GM21723 (cell line): ENCODE data around the gene COG1.
A peak's percentile ranks its signal among the peaks of the same experiment; 100 is the strongest.
"Not testable (repeated sequence)": the region's sequence is repeated elsewhere in the genome, so short reads cannot be mapped to it uniquely, and the experiment has no call there.

Experiments
- ATAC-seq: cut with Tn5 transposase; IDR thresholded peaks from one replicate; pipeline ENCODE4 v1.9.1; 2021; ENCODE audit warnings: mild to moderate bottlenecking, moderate library complexity; ENCODE audit not compliant: unreplicated experiment

The COG1 gene, protein sequence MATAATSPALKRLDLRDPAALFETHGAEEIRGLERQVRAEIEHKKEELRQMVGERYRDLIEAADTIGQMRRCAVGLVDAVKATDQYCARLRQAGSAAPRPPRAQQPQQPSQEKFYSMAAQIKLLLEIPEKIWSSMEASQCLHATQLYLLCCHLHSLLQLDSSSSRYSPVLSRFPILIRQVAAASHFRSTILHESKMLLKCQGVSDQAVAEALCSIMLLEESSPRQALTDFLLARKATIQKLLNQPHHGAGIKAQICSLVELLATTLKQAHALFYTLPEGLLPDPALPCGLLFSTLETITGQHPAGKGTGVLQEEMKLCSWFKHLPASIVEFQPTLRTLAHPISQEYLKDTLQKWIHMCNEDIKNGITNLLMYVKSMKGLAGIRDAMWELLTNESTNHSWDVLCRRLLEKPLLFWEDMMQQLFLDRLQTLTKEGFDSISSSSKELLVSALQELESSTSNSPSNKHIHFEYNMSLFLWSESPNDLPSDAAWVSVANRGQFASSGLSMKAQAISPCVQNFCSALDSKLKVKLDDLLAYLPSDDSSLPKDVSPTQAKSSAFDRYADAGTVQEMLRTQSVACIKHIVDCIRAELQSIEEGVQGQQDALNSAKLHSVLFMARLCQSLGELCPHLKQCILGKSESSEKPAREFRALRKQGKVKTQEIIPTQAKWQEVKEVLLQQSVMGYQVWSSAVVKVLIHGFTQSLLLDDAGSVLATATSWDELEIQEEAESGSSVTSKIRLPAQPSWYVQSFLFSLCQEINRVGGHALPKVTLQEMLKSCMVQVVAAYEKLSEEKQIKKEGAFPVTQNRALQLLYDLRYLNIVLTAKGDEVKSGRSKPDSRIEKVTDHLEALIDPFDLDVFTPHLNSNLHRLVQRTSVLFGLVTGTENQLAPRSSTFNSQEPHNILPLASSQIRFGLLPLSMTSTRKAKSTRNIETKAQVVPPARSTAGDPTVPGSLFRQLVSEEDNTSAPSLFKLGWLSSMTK

DNA sequence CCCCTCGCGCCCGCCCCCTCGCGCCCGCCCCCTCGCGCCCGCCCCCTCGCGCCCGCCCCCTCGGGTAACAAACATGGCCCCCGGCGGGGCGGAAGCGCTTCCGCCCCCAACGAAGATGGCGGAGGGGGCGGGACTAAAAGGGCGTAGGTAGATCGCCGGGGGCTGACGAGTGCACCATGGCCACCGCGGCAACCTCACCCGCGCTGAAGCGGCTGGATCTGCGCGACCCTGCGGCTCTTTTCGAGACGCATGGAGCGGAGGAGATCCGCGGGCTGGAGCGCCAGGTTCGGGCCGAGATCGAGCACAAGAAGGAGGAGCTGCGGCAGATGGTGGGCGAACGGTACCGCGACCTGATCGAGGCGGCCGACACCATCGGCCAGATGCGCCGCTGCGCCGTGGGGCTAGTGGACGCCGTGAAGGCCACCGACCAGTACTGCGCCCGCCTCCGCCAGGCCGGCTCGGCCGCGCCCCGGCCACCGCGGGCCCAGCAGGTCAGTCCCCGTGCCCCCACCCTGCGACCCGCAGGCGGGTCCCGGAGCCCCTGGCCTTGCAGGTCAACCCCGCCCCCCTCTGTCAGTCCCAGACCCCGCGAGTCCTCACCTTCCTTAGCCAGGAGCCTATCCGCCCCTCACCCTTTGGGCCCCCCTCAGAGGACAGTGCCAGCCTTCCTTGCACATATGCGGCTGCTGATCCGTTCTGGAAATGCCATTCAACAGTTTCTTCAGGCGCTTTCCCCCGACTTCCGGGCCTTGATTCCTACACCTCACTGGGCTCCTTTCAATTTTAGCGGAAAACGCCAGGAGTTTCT is at the start of gene COG1:
TSS of gene COG1 (plus strand) at position 162 of the 808 bp plus-strand sequence. CDS start at position 177, 15 bp downstream.
- peak; percentile 68 for ATAC-seq

DNA sequence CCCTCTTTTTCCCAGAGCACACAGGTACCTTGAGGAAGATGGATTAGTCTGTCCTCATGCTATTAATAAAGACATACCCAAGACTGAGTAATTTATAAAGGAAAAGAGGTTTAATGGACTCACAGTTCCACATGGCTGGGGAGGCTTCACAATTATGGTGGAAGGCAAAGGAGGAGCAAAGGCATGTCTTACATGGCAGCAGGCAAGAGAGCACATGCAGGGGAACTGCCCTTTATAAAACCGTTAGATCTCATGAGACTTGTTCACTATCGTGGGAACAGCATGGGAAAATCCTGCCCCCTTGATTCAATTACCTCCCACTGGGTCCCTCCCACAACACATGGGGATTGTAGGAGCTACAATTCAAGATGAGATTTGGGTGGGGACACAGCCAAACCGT is 48.6 kb upstream of the COG1 start:
- ATAC-seq, result not testable (repeated sequence)

DNA sequence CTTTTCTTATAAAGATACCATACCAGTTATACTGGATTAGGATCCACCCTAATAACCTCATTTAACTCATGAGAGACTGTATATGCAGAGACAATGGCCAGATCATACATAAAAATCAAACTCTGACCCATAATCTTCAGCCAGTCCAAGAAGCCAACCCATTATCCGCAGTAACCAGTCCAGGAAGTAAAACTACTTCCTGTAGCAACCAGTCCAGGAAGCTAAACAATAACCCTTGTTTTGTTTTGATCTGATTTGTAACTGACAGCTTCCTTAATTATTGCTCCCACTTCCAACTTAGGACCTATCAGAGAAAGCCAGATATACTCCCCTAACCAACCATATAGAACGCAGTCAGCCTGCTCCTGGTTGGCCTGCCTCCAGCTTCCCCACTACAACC is 47.2 kb upstream of the COG1 start:
- no peak for ATAC-seq

DNA sequence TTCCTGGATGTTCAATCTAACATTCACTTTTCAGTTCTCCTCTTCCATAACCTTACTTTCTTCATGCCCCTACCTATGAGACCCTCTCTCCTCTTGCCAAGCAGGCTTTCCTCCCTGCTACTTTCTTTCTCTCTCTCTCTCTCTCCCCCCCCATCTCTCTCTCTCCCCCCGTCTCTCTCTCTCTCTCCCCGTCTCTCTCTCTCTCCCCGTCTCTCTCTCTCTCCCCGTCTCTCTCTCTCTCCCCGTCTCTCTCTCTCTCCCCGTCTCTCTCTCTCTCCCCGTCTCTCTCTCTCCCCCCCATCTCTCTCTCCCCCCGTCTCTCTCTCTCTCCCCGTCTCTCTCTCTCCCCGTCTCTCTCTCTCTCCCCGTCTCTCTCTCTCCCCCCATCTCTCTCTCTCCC is 45.1 kb upstream of the COG1 start:
- ATAC-seq, result not testable (repeated sequence)

DNA sequence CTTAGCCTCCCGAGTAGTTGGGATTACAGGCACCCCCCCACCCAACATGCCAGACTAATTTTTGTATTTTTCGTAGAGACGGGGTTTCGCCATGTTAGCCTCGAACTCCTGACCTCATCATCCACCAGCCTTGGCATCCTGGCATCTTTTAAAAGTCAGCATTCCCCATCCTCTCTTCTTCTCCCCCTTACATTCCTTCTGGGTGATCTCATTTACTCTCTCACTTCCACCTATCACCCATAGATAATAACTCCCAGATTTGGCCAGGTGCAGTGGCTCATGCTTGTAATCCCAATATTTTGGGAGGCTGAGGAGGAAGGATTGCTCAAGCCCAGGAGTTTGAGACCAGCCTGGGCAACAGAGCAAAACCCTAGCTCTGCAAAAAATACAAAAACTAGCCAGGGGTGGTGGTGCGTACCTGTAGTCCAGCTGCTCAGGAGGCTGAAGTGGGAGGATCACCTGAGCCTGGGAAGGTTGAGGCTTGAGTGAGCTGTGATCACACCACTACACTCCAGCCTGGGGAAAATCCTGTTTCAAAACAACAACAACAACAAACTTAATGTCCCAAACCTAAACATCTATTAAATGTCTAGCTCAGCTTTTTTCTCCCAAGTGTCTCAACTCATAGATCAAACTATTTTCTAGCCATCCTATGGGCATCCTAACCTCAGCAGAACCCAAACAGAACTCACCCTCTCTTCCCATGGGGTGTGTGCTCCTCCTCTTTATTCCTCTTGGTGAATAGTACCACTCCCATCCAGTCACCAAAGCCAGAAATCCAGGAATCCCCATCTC is 44.1 kb upstream of the COG1 start:
- no peak for ATAC-seq

DNA sequence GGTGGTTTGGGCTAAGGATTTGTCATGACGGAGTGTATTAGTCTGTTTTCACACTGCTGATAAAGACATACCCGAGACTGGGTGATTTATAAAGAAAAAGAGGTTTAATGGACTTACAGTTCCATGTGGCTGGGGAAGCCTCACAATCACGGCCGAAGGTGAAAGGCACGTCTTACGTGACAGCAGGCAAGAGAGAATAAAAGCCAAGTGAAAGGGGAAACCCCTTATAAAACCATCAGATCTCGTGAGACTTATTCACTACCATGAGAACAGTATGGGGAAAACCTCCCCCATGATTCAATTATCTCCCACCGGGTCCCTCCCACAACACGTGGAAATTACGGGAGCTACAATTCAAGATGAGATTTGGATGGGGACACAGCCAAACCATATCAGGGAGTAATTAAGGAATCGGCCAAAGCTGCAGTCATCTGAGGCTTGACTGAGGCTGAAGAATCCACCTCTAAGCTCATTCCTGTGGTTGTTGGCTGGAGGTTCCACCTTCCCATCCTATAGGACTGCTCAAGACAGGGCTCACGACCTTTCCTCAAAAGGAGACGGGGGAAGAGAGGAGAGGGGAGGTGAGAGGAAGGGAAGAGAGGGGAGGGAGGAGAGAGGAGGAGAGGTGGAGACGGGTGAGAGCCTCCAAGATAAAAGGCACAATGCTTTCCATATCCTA is 42.1 kb upstream of the COG1 start:
- not testable (repeated sequence) for ATAC-seq

DNA sequence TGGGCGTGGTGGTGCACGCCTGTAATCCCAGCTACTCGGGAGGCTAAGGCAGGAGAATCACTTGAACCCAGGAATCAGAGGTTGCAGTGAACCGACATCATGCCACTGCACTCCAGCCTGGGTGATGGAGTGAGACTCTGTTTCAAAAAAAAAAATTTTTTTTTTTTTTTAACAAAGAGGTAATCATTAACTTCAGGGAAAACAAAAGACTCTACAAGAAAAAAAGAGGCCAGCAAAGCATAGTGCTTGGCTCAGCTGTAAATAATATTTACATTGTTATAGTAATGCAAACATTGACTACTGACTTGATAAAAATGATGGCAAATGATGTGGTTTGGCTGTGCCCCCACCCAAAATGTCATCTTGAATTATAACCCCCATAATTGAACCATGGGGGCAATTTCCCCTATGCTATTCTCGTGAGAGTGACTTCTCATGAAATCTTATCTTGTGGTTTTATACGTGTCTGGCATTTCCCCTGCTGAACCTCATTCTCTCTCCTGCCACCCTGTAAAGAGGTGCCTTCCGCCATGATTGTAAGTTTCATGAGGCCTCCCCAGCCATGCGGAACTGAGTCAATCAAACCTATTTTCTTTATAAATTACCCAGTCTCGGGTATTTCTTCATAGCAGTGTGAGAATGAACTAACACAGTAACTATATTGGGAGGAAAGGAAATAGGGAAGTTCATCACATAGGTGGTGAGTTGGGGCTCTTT is 40.8 kb upstream of the COG1 start:
- ATAC-seq, result no peak

DNA sequence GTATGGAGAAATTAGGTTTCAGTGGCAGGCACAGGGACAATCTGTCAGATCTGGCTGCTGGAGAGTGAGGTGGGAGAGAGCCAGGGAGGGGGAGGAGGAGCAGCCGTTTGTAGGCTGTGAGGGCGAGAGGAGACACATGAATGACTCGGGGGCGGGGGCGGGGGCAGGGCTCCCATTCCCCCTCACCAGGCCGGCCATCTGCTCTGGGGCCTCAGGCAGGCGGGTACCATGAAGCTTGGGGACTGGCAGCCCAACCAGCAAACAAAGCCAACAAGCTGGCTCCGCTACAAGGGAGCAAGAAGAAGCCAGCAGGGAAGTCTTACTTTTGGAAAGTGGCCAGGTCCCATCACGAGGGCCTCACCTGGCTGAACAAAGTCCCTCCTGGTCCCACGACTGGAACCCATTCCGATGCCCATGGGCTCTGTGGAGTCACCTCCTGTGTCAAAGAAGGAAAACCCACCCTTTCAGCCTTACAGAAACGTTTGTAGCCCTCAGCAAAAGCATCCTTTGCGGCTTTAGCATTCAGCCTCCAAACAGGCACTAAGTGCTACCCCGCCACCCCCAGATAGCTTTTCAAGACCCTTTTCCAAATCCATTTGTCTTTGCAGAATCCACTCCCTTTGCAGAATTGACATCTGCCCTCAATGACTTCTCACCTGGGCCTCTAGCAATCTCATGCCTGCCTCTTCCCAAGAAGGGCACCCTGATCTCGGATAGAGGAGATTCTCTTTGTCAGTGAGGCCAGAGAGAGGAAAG is 37.3 kb upstream of the COG1 start:
- ATAC-seq, result no peak

DNA sequence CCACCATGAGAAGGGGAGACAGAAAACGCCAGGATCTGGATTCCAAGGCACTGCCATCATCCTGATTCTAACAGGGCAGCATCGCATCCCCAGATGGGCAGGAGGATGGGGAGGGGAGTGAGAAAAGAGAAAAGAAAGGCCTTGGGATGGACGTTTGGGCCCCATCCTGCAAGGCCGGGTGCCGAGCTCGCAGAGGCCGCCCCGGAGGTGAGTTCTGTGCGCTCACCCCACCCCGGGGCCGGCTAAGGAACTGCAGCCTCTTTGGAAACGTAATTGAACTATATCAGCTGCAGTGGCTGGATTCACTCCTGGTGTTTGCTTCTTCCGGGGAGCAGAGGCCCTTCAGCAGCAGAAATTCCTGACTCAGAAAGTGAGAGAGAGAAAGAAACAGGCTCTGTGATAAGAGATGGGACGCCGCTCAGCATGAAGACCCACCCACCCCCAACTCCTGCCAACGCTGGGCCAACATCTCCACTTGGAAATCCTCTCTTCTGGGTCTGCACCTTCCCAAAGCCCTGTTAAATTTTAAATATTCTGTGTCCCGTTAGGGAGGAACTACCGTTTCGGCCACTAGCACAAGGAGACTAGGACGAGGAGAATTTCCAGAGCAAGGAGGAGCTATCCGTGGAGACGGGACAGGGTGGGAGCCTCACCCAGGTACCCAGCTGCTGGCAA is 36.6 kb upstream of the COG1 start:
- peak; percentile 79 for ATAC-seq

DNA sequence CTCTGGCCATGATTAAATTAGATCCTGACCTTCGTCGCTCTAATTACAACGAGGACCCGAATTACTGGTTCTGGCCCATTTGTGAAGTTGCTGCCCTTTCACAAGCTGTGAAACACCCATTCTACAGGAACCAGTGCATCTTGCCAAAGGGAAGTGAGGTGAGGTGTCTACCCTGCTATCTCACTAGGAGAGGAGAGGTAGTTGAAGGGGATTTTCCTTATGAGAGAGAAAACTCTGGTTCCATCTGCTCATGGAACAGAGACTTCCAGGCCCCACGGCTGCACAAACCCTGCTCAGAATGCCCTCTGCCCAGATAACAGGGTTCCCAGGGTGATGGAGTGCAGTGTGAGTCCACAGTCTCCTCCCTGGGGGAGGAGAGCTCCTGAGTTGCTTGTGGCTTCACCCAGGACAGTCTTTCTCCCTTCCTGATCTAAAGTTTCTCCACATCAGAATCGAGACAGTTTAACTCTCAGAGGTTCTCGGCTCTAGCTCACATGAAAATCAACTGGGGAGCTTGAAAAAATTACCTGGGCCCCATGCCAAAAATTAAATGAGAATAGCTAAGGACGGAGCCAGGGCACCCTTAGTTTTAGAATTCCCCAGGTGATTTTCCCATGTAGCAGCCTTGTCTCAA is 35.9 kb upstream of the COG1 start:
- no peak for ATAC-seq

DNA sequence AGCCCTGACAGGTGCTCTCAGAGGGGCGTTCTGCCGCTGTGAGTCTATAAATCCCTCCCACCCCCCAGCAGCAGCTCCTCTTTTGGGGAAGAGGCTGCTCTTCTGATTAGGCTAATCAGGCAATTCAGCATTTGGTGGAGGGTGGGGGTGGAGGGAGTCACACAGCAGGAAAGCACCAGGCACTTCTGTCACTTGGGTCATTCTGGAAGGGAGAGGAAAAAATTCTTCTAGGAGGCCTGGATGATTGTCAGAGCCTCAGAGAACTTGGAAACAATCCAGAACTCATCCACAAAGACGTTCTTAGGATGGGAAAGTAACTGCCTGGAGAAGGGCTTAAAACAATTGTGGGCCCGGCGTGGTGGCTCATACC is 35.3 kb upstream of the COG1 start:
- no peak for ATAC-seq

DNA sequence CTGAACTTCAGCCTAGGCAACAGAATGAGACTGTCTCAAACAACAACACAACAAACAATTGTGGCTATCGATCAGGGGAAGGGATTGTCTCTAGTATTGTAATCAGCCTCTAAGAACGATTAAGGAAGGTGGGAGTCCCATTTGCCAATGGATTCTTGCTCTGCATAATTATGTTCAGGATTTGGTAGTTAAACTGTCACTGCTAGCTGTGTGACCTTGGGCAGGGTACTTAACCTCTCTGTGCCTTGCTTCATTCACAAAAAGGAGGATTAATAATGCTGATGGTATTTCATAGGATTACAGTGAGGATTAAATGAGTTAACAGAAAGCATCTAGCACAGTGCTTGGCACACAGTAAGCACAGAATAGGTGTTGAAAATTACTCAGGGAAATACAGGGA is 34.7 kb upstream of the COG1 start:
- ATAC-seq, result no peak

DNA sequence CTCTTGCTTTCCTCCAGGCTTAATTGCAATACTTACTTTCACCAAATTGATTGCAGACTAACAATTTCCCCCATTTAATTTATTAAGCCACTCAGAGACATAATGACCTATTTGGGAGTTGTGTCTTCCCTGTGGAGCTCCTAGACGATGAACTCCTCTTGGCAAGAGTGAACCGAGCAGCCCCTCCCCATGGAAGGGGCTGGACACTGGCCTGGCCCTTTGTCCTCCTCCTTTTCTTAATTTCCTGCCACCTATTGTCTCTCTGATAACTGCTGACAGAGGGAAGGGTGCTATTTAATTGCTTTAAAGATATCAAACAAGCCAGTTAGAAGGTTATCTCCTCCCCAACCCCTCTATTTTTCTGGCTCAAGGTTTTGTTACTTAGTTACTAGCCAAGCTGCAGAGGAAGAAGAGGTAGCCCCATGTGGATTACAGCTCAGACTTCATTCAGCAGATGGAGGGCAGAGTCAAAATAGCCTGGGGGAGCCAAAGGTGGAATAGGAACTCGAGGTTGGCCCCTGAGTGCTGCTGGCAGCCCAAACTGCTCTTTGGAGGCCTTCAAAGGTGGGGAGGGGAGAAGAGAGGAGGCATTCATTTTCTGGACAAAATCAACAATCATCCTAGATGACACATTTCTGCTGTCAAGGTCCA is 31.8 kb upstream of the COG1 start:
- no peak for ATAC-seq

DNA sequence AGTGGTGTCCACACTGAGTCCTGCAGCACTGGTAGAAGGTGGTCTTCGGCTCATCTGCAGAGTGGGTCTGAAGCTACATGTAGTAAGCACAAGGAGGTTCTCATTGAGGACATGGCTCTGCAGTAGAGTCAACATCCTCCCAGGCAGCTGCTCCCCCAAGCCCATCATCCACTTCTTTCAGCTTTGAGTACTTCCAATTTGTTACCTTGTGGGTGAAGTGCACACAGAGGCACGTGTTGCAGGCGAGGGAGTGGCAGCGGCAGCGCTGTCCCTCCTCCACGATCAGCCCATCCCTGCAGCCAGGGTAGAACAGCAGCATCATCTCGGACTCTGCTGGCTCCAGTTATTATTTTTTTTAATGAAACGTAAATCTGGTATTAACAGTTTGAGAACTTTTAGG is 29.8 kb upstream of the COG1 start:
- ATAC-seq, result no peak

DNA sequence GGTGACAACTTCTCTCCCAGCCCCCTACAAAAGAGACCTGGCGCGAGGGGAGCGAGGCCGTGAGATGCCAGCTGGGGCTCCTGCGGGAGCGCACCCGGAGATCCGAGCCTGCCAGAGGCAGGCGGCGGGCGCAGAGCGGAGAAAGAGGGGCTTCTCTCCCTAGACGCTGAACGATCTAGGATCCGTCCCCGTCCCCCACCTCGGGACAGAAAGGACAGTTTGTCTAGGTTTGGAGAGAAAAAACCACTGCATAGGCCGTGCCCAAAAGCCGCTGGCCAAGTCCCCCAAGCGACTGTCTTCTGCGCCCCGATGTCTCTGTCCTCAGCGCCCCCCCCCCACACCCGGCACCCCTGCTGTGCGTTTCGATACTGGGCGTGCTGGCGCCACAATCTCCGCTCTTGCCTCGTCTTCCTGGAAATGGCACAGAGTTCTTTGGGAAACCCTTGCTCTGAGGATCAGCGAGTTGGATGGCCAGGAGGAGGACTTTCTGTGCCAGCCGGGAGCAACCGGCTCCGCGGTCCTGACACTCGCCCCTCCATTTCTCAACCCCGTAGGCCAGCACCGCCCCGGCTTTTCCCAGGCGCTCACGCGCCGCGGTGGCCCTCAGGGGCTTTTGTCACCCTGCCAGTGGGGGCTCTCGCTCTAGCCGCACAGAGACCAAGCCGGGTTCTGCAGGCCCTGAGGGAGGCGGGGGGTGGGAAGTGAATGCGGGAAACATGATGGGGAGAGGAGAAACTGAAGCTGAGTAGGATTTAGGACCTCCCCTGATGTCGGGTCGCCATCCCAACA is 27.0 kb upstream of the COG1 start:
- no peak for ATAC-seq
